OCI-LY1 (cell line): Measurements from ENCODE around the gene RAET1E.

Source experiments
- CTCF ChIP-seq: fragments of 200-600 bp; sonication (generic), shearing (Covaris generic); IDR thresholded peaks from 2 replicates; pipeline ENCODE4 v1.5.1; 2017; ENCODE audit warnings: mild to moderate bottlenecking, antibody characterized with exemption, low read length, moderate library complexity, mixed read lengths
- EZH2 ChIP-seq: fragments of 200-600 bp; sonication (generic), shearing (Covaris generic); IDR thresholded peaks from 2 replicates; pipeline ENCODE4 v1.8.0; 2017; ENCODE audit warnings: borderline replicate concordance, mixed run types, mild to moderate bottlenecking, antibody characterized with exemption, low read length, moderate library complexity, mixed read lengths

- no peak for TF ChIP-seq CTCF
- TF ChIP-seq EZH2, result no peak
Measured at GRCh38 chr6:149891259-149891658, 6.7 kb downstream of the RAET1E start.
